Neural progenitor cell (in vitro differentiated cells): ENCODE data around the gene FBLN7. TPM values are rescaled to one million over a fixed set of nuclear protein-coding genes. Genes with fewer than 3 reads are reported as not detected.

ENCODE experiments used
- DNase-seq: peaks from one replicate; pipeline ENCODE4 v3.0.0-alpha.2; 2016; ENCODE audit warnings: low spot score
- H2AFZ ChIP-seq: fragments of 200-600 bp; sonication (generic); replicated peaks from 2 replicates; pipeline ENCODE4 v1.6.1; 2016; ENCODE audit warnings: antibody characterized with exemption
- H3F3A ChIP-seq: fragments of 200-600 bp; sonication (generic); 2 replicates; pipeline ENCODE4 v1.6.1; 2016; ENCODE audit warnings: antibody characterized with exemption, low read depth
- H3K27ac ChIP-seq: fragments of 200-600 bp; sonication (generic); 2 replicates; pipeline ENCODE4 v1.5.1; 2016; ENCODE audit warnings: mild to moderate bottlenecking
- H3K27me3 ChIP-seq: fragments of 200-600 bp; sonication (generic); 2 replicates; pipeline ENCODE4 v1.6.1; 2016; ENCODE audit warnings: mild to moderate bottlenecking, moderate library complexity
- H3K36me3 ChIP-seq: fragments of 200-600 bp; sonication (generic); 2 replicates; pipeline ENCODE4 v1.5.1; 2016
- H3K4me1 ChIP-seq: fragments of 200-600 bp; sonication (generic); 2 replicates; pipeline ENCODE4 v1.6.1; 2016; ENCODE audit warnings: mixed run types
- H3K4me2 ChIP-seq: fragments of 200-600 bp; sonication (generic); 2 replicates; pipeline ENCODE4 v1.6.1; 2016
- H3K4me3 ChIP-seq: fragments of 200-600 bp; sonication (generic); 2 replicates; pipeline ENCODE4 v1.5.1; 2016
- H3K79me2 ChIP-seq: fragments of 200-600 bp; sonication (generic); 2 replicates; pipeline ENCODE4 v1.6.1; 2016; ENCODE audit warnings: low read depth
- H3K9ac ChIP-seq: fragments of 200-600 bp; sonication (generic); 2 replicates; pipeline ENCODE4 v1.6.1; 2016
- H3K9me3 ChIP-seq: fragments of 200-600 bp; sonication (generic); 2 replicates; pipeline ENCODE4 v1.5.1; 2016; ENCODE audit warnings: low read depth
- H4K20me1 ChIP-seq: fragments of 200-600 bp; sonication (generic); 2 replicates; pipeline ENCODE4 v1.6.1; 2016; ENCODE audit warnings: low read depth
- H3K27ac Mint-ChIP-seq: 3 replicates; pipeline ENCODE4 v1.8.0; 2021; ENCODE audit warnings: mixed read lengths
- H3K27me3 Mint-ChIP-seq: 2 replicates; pipeline ENCODE4 v1.8.0; 2022; ENCODE audit warnings: low read depth, mild to moderate bottlenecking, inconsistent platforms, moderate library complexity, mixed read lengths; ENCODE audit not compliant: insufficient read depth
- H3K36me3 Mint-ChIP-seq: 3 replicates; pipeline ENCODE4 v1.8.0; 2021; ENCODE audit warnings: mixed read lengths
- H3K4me1 Mint-ChIP-seq: 3 replicates; pipeline ENCODE4 v1.8.0; 2021; ENCODE audit warnings: mixed read lengths
- H3K4me3 Mint-ChIP-seq: 3 replicates; pipeline ENCODE4 v1.8.0; 2021; ENCODE audit warnings: mild to moderate bottlenecking, moderate library complexity, mixed read lengths
- H3K9me3 Mint-ChIP-seq: 3 replicates; pipeline ENCODE4 v1.8.0; 2020; ENCODE audit warnings: mixed read lengths
- EZH2 ChIP-seq: fragments of 200-600 bp; sonication (generic); IDR thresholded peaks from 2 replicates; pipeline ENCODE4 v1.6.1; 2017; ENCODE audit warnings: antibody characterized with exemption, mild to moderate bottlenecking, moderate library complexity
- EZH2phosphoT487 ChIP-seq: fragments of 200-600 bp; sonication (generic); IDR thresholded peaks from 2 replicates; pipeline ENCODE4 v1.6.1; 2017; ENCODE audit warnings: antibody characterized with exemption
- total RNA-seq: library from RNA; depleted of rRNA; stranded (reverse); fragments of >200 nt; gene quantifications from 2 replicates; pipeline ENCODE4 v1.2.3, GENCODE V29; 2015; ENCODE audit warnings: low replicate concordance
- TF ChIP-seq, protein P1 (sequence below): fragments of 200-600 bp; sonication (generic); IDR thresholded peaks from 2 replicates; pipeline ENCODE4 v1.5.1; 2017; ENCODE audit warnings: antibody characterized with exemption, mild to moderate bottlenecking

FBLN7 gene
- total RNA-seq, 1 donor from 2014 or later = 7.8 TPM

DNA sequence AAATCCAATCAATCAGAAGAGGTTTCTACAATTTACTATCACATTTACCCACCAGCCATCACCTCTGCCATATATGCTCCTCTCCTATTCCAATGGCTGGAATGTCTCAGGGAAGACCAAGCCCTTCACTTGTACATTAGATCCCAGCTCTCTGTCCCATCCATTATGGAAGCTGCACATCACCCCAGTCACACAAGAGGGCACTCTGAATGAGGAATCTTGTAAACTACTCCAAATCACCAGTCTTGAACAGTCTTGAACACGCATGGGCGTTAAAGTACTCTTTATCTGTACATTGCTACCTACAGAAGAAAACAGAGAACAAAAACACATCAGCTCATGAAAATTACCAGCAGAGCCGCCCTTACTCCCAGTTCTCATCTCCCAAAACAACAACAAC, 78.0 kb downstream of the FBLN7 start:
- Histone ChIP-seq H3K79me2 (no peaks in the 10 kb centered on the region), H3K9me3 (no peaks in the 10 kb centered on the region), H3K36me3 (peaks cover 10% of the 10 kb centered on the region), H3K27ac (no peak overlapping the region), H3K27me3 (no peaks in the 10 kb centered on the region), H3K4me1 (no peaks in the 10 kb centered on the region), H3K4me3 (no peak overlapping the region), H3K4me2 (no peak overlapping the region), H2AFZ (no peak overlapping the region), H4K20me1 (no peaks in the 10 kb centered on the region), H3F3A (no peaks in the 10 kb centered on the region), H3K9ac (no peak overlapping the region)
- no peak for TF ChIP-seq EZH2phosphoT487
- TF ChIP-seq EZH2 = no peak
- TF ChIP-seq, protein P1, sequence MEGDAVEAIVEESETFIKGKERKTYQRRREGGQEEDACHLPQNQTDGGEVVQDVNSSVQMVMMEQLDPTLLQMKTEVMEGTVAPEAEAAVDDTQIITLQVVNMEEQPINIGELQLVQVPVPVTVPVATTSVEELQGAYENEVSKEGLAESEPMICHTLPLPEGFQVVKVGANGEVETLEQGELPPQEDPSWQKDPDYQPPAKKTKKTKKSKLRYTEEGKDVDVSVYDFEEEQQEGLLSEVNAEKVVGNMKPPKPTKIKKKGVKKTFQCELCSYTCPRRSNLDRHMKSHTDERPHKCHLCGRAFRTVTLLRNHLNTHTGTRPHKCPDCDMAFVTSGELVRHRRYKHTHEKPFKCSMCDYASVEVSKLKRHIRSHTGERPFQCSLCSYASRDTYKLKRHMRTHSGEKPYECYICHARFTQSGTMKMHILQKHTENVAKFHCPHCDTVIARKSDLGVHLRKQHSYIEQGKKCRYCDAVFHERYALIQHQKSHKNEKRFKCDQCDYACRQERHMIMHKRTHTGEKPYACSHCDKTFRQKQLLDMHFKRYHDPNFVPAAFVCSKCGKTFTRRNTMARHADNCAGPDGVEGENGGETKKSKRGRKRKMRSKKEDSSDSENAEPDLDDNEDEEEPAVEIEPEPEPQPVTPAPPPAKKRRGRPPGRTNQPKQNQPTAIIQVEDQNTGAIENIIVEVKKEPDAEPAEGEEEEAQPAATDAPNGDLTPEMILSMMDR = no peak
- no peak for DNase-seq
- Mint-ChIP-seq H3K4me1 (no peaks in the 10 kb centered on the region), H3K27me3 (no peaks in the 10 kb centered on the region), H3K9me3 (peaks cover 5% of the 10 kb centered on the region), H3K4me3 (no peak overlapping the region), H3K27ac (no peak overlapping the region), H3K36me3 (peaks cover 28% of the 10 kb centered on the region)

DNA sequence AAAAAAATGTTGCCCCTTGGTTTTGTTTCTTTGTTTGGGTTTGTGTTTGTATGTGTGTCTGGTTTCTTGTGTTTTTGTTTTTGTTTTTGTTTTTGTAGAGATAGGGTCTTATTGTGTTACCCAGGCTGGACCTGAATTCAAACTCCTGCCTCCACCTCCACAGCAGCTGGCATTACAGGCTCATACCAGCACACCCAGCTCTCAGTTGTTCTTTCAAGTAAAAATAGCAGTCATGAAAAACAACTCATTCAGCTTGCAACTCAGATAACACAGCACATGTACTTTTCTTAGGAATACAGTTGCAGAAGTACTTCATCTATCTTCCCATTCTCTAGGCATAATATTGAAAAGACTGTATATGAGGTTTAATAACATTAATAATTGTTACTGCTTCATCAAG, 79.7 kb downstream of the FBLN7 start:
- no peak for DNase-seq
- no peaks in the 10 kb centered on the region for H3K79me2 ChIP-seq
- Mint-ChIP-seq H3K4me3 (no peak overlapping the region), H3K4me1 (no peaks in the 10 kb centered on the region), H3K9me3 (peaks cover 12% of the 10 kb centered on the region), H3K27ac (no peak overlapping the region), H3K27me3 (no peaks in the 10 kb centered on the region), H3K36me3 (peaks cover 34% of the 10 kb centered on the region)
- H3K4me3 ChIP-seq = no peak overlapping the region
- peaks cover 5% of the 10 kb centered on the region for H3K36me3 ChIP-seq
- H2AFZ ChIP-seq = no peak overlapping the region
- no peaks in the 10 kb centered on the region for H4K20me1 ChIP-seq
- TF ChIP-seq, protein P1 = no peak
- no peak for TF ChIP-seq EZH2phosphoT487
- no peak for TF ChIP-seq EZH2
- no peak overlapping the region for H3K27ac ChIP-seq
- no peak overlapping the region for H3K4me2 ChIP-seq
- H3F3A ChIP-seq = no peaks in the 10 kb centered on the region
- no peaks in the 10 kb centered on the region for H3K9me3 ChIP-seq
- H3K4me1 ChIP-seq = no peaks in the 10 kb centered on the region
- no peaks in the 10 kb centered on the region for H3K27me3 ChIP-seq
- no peak overlapping the region for H3K9ac ChIP-seq

DNA sequence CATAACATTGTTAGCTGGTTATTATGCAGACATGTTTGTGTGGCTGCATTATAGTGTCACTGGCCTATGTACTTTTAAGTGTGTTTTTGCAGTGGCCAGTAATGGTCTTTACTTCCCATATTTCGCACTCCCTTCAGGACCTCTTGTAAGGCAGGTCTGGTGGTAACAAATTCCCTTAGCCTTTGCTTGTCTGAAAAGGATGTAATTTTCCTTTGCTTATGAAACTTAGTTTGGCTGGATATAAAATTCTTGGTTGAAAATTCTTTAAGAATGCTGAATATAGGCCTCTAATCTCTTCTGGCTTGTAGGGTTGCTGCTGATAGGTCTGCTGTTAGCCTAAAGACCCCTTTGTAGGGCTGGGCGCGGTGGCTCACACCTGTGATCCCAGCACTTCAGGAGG, 82.0 kb downstream of the FBLN7 start:
- H3K9me3 ChIP-seq = no peaks in the 10 kb centered on the region
- peaks cover 5% of the 10 kb centered on the region for H3K36me3 ChIP-seq
- H3K27ac ChIP-seq = no peak overlapping the region
- no peak overlapping the region for H3K9ac ChIP-seq
- H4K20me1 ChIP-seq = no peaks in the 10 kb centered on the region
- H3K4me1 ChIP-seq = no peaks in the 10 kb centered on the region
- peaks cover 26% of the 10 kb centered on the region for H3K36me3 Mint-ChIP-seq
- H3K4me3 ChIP-seq = no peak overlapping the region
- H3K4me3 Mint-ChIP-seq = no peak overlapping the region
- H3K4me2 ChIP-seq = no peak overlapping the region
- no peaks in the 10 kb centered on the region for H3F3A ChIP-seq
- no peak overlapping the region for H2AFZ ChIP-seq
- H3K27me3 ChIP-seq = no peaks in the 10 kb centered on the region
- no peaks in the 10 kb centered on the region for H3K79me2 ChIP-seq
- TF ChIP-seq EZH2 = no peak
- H3K9me3 Mint-ChIP-seq = peaks cover 12% of the 10 kb centered on the region
- no peaks in the 10 kb centered on the region for H3K4me1 Mint-ChIP-seq
- H3K27me3 Mint-ChIP-seq = no peaks in the 10 kb centered on the region
- no peak for DNase-seq
- H3K27ac Mint-ChIP-seq = no peak overlapping the region

DNA sequence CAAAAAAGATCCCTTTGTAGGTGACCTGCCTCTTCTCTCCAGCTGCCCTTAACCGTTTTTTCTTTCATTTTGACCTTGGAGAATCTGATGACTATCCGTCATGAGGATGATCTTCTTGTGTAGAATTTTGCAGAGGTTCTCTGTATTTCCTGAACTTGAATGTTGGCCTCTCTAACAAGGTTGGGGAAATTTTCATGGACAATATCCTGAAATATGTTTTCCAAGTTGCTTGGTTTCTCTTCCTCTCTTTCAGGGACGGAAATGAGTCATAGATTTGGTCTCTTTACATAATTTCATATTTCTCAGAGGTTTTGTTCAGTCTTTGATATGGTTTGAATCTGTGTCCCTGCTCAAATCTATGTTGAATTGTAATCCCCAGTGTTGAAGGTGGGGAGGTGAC, 82.6 kb downstream of the FBLN7 start:
- Histone ChIP-seq H3K4me3 (no peak overlapping the region), H3K79me2 (no peaks in the 10 kb centered on the region), H3K27ac (no peak overlapping the region), H2AFZ (no peak overlapping the region), H4K20me1 (no peaks in the 10 kb centered on the region), H3F3A (no peaks in the 10 kb centered on the region), H3K4me2 (no peak overlapping the region), H3K4me1 (no peaks in the 10 kb centered on the region), H3K9me3 (no peaks in the 10 kb centered on the region), H3K9ac (no peak overlapping the region), H3K36me3 (peaks cover under 1% of the 10 kb centered on the region), H3K27me3 (no peaks in the 10 kb centered on the region)
- no peaks in the 10 kb centered on the region for H3K27me3 Mint-ChIP-seq
- DNase-seq = no peak
- H3K4me3 Mint-ChIP-seq = no peak overlapping the region
- H3K4me1 Mint-ChIP-seq = no peaks in the 10 kb centered on the region
- peaks cover 12% of the 10 kb centered on the region for H3K9me3 Mint-ChIP-seq
- H3K36me3 Mint-ChIP-seq = peaks cover 26% of the 10 kb centered on the region
- H3K27ac Mint-ChIP-seq = no peak overlapping the region
- TF ChIP-seq EZH2 = no peak
- no peak for TF ChIP-seq EZH2phosphoT487
- TF ChIP-seq, protein P1 = no peak
